ENCODE data around the gene HIP1R. TPM values are rescaled to one million over a fixed set of nuclear protein-coding genes. Genes with fewer than 3 reads are reported as not detected.

Gene HIP1R
- polyA plus RNA-seq, 1 experiment, result 7.2 TPM

DNA sequence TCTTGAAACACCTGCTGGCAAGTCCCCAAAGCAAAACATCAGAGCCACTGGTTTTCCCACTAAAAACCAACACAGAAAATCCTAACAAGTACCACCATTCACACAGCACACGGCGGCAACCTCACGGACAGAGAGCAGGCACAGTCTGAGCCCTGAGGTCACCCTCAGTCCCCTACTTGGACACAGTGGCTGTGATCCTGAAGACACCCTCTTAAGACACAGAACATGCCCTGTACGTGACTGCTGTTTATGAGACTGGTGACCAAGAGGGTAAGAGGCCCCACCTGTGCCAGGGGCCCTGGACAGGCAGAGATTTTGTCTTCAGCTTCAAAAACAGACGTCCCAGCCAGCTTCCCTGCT is 29.6 kb downstream of the HIP1R start:
- TF ChIP-seq, protein P1, sequence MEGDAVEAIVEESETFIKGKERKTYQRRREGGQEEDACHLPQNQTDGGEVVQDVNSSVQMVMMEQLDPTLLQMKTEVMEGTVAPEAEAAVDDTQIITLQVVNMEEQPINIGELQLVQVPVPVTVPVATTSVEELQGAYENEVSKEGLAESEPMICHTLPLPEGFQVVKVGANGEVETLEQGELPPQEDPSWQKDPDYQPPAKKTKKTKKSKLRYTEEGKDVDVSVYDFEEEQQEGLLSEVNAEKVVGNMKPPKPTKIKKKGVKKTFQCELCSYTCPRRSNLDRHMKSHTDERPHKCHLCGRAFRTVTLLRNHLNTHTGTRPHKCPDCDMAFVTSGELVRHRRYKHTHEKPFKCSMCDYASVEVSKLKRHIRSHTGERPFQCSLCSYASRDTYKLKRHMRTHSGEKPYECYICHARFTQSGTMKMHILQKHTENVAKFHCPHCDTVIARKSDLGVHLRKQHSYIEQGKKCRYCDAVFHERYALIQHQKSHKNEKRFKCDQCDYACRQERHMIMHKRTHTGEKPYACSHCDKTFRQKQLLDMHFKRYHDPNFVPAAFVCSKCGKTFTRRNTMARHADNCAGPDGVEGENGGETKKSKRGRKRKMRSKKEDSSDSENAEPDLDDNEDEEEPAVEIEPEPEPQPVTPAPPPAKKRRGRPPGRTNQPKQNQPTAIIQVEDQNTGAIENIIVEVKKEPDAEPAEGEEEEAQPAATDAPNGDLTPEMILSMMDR (IDR thresholded peaks at IDR 0.05; ENCODE audit: low read depth, low read length), result no peak
- H3K27me3 ChIP-seq (ENCODE audit: control insufficient read depth, insufficient read depth, low read length), result no peaks in the 10 kb centered on the region
- CTCF ChIA-PET, result interaction anchor here (1.1 kb wide), 1 partner anchor 86 kb away, joined by 3 read pairs; no protein-coding TSS in a partner anchor
- no peak overlapping the region for H3K4me3 ChIP-seq (ENCODE audit: low read depth, low read length)
- DNase-seq (ENCODE audit: low read depth, low spot score), result no peak
- no peaks in the 10 kb centered on the region; the same call in 1 of the 2 replicates for H3K9me3 ChIP-seq (ENCODE audit: control insufficient read depth, insufficient read depth, low read length)
- POLR2A ChIA-PET, result no interaction called here
- no peak overlapping the region for H3K27ac ChIP-seq (ENCODE audit: low read depth, low read length)

DNA sequence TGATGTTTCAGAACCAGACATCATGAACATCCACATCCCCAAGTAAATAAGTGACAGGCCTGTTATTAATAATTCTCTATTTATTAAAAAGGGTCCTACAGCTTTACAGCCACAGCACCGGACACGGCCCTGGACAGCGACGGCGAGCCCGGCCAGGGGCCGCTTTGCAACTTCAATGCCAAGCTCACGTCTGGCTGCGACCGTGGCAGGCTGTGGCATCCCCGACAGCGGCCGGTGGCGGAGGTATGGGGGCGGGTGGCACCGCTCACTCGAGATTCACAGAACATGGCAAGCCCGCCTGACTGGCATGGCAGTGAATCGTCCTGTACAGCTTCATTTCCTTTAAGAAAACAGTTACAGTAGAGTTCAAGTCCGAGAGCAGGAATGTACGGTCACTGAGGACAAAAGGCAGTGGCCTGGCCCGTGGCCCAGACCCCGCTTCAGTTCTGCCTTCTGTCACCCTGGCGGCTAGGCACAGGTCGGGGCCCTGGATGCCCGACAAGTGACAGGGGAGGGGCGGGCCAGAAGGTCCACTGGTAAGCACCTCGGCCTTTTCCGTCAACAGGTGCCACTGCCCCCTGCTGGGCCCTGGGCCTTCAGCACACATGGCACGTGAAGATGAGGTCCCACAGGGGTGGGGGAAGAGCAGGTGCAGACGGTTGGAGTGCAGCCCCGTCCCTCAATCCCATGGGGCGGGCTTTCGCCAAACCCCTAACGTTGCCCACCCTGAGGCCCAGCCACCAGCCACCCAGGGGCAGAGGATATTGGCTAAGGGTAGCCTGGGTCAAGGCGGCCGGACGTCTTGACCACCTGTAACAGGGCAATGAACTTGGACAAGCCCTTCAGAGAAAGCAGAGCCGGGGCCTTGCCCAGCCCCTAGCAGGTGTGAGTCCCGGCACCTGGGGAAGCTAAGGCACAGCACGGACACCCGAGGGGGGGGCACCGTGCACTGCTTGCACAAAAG is 30.3 kb downstream of the HIP1R start:
- POLR2A ChIA-PET, result no interaction called here
- Histone ChIP-seq H3K4me3 (ENCODE audit: low read depth, low read length) (no peak overlapping the region), H3K27me3 (ENCODE audit: control insufficient read depth, insufficient read depth, low read length) (no peaks in the 10 kb centered on the region), H3K27ac (ENCODE audit: low read depth, low read length) (no peak overlapping the region), H3K9me3 (ENCODE audit: control insufficient read depth, insufficient read depth, low read length) (no peaks in the 10 kb centered on the region; the same call in 1 of the 2 replicates)
- no peak for DNase-seq (ENCODE audit: low read depth, low spot score)
- CTCF ChIA-PET, result interaction anchor here (1.5 kb wide), 1 partner anchor 72 kb away, joined by 4 read pairs; no protein-coding TSS in a partner anchor
- TF ChIP-seq, protein P1 (IDR thresholded peaks at IDR 0.05; ENCODE audit: low read depth, low read length), result peak; percentile 43

DNA sequence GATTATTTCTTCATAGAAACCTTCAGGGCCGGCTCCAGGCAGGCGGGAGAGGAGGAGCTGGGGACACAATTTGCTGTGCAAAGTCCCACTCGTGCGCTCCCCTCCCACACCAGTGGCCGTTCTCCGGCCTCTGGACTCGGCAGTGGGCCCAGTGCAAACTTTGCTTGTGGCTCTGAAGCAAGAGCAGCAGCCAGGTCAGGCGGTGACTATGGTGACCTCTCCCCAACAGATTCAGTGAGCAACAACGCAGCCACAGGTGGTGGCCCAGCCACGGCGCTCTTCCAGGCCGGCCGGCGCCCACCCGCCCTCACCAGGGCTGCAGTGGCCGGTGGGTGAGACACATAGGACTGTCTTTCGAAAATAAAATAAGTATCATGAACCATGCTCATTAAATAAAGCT is 31.1 kb downstream of the HIP1R start:
- ChIA-PET CTCF (interaction anchor here (1.5 kb wide), 1 partner anchor 73 kb away, joined by 4 read pairs; no protein-coding TSS in a partner anchor), POLR2A (no interaction called here)
- no peak overlapping the region for H3K27ac ChIP-seq (ENCODE audit: low read depth, low read length)
- no peak overlapping the region for H3K4me3 ChIP-seq (ENCODE audit: low read depth, low read length)
- H3K27me3 ChIP-seq (ENCODE audit: control insufficient read depth, insufficient read depth, low read length), result no peaks in the 10 kb centered on the region
- no peaks in the 10 kb centered on the region; the same call in 1 of the 2 replicates for H3K9me3 ChIP-seq (ENCODE audit: control insufficient read depth, insufficient read depth, low read length)
- DNase-seq (ENCODE audit: low read depth, low spot score), result no peak
- TF ChIP-seq, protein P1 (IDR thresholded peaks at IDR 0.05; ENCODE audit: low read depth, low read length), result no peak

DNA sequence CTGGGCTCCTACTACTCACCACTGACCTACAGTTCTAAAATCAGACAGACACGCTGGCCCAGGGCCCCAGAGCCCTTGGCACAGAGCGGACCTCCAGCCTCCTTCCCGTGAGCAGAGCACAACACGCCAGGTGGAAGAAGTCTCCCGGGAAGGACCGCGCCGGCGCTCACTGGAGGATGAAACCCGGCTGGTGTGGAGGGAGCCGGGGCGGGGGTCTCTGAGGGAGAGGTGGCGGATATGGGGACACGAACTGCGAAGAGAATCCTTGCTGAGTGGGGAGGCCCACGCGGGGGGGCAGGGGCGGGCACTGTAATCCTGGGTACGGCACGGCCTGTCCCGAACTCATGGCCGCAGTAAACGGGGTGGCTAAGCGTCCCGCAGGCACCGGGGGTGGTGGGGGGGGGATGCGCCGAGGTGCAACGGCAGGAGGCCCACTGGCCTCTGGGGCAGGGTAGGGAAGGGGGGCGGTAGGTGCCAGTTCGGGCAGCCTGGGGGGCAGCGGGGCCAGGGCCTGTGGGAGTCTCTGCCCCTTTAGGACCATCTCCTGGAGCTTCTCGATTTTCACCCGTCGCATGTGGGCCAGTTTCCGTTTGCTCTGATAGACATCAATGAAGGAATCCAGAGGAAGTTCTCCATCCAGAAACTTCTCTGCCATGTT is 31.8 kb downstream of the HIP1R start:
- no peaks in the 10 kb centered on the region; the same call in 1 of the 2 replicates for H3K9me3 ChIP-seq (ENCODE audit: control insufficient read depth, insufficient read depth, low read length)
- H3K27me3 ChIP-seq (ENCODE audit: control insufficient read depth, insufficient read depth, low read length), result no peaks in the 10 kb centered on the region
- TF ChIP-seq, protein P1 (IDR thresholded peaks at IDR 0.05; ENCODE audit: low read depth, low read length), result no peak
- ChIA-PET POLR2A (no interaction called here), CTCF (interaction anchor here (1.5 kb wide), 1 partner anchor 74 kb away, joined by 4 read pairs; no protein-coding TSS in a partner anchor)
- no peak overlapping the region for H3K4me3 ChIP-seq (ENCODE audit: low read depth, low read length)
- DNase-seq (ENCODE audit: low read depth, low spot score), result no peak
- no peak overlapping the region for H3K27ac ChIP-seq (ENCODE audit: low read depth, low read length)
